Endothelial cell of umbilical vein (primary cell): ENCODE results near the gene RALGPS1. TPM values are rescaled to one million over a fixed set of nuclear protein-coding genes. Genes with fewer than 3 reads are reported as not detected.

Experiments used
- BruUV-seq: library from RNA; stranded (reverse); fragments of 400-500 nt; replicated peaks from 2 replicates; lab custom pipeline; 2021; lab: Mats Ljungman, UMichigan
- CTCF ChIA-PET: fragments of 300-600, 350-600 bp; sonication (Branson Sonifier 250); formaldehyde crosslinking; loops from one replicate; lab custom pipeline; 2021; ENCODE audit warnings: antibody characterized with exemption, inconsistent platforms; lab: Charles Lee
- POLR2A ChIA-PET: fragments of 300-600, 350-600 bp; sonication (Branson Sonifier 250); formaldehyde crosslinking; loops from one replicate; lab custom pipeline; 2021; ENCODE audit warnings: antibody characterized with exemption, inconsistent platforms; lab: Charles Lee
- DNase-seq: peaks from one replicate; pipeline ENCODE4 v3.0.0-alpha.2; 2011; ENCODE audit warnings: low read depth, low spot score
- FAIRE-seq: peaks from 2 replicates; lab custom pipeline; 2011; peaks lifted over from hg19 to GRCh38; lab: Jason Lieb, UNC
- H2AFZ ChIP-seq: 2 replicates; pipeline ENCODE4 v1.6.0; 2012; ENCODE audit warnings: low read depth, low read length, control low read depth, inconsistent platforms
- H3K27ac ChIP-seq: 2 replicates; pipeline ENCODE4 v1.5.1; 2011; ENCODE audit warnings: low read depth, mild to moderate bottlenecking, control low read depth, low read length, moderate library complexity; ENCODE audit not compliant: insufficient read depth
- H3K27me3 ChIP-seq, 2 experiments: 2 replicates each; pipeline versions ENCODE4 v1.6.0 to v1.6.1; 2011; ENCODE audit warnings: low read length in 2 of 2, mixed read lengths in 1 of 2; ENCODE audit not compliant: control insufficient read depth in 2 of 2, insufficient read depth in 2 of 2
- H3K36me3 ChIP-seq, 2 experiments: 2 replicates in 1 of 2; 3 replicates in 1 of 2; pipeline ENCODE4 v1.5.1; 2011; ENCODE audit warnings: low read length in 2 of 2, mild to moderate bottlenecking in 1 of 2, moderate library complexity in 1 of 2; ENCODE audit not compliant: control insufficient read depth in 2 of 2, insufficient read depth in 2 of 2; ENCODE audit errors: extremely low read depth in 1 of 2
- H3K4me1 ChIP-seq: 3 replicates; pipeline ENCODE4 v1.5.1; 2011; ENCODE audit warnings: mild to moderate bottlenecking, low read length; ENCODE audit not compliant: control insufficient read depth, insufficient read depth; ENCODE audit errors: extremely low read depth
- H3K4me2 ChIP-seq: 2 replicates; pipeline ENCODE4 v1.6.1; 2011; ENCODE audit warnings: low read length, control low read depth, mixed read lengths; ENCODE audit not compliant: insufficient read depth
- H3K4me3 ChIP-seq, 3 experiments: fragments of 200-600 bp in 1 of 3; sonication (generic), shearing (Covaris generic) in 1 of 3; replicated peaks in 1 of 3; 2 replicates each; pipeline ENCODE4 v1.5.1; 2011 to 2016; ENCODE audit warnings: control low read depth in 3 of 3, low read length in 3 of 3, mild to moderate bottlenecking in 2 of 3, inconsistent platforms in 1 of 3, low read depth in 1 of 3, moderate library complexity in 1 of 3; ENCODE audit not compliant: insufficient read depth in 1 of 3
- H3K79me2 ChIP-seq: 2 replicates; pipeline ENCODE4 v1.6.0; 2012; ENCODE audit warnings: low read length, inconsistent platforms; ENCODE audit not compliant: control insufficient read depth, insufficient read depth
- H3K9ac ChIP-seq: replicated peaks from 2 replicates; pipeline ENCODE3; 2011; ENCODE audit warnings: low read length, control low read depth; ENCODE audit not compliant: insufficient read depth; ENCODE audit errors: extremely low read depth
- H3K9me1 ChIP-seq: replicated peaks from 3 replicates; pipeline ENCODE4 v1.6.0; 2011; ENCODE audit warnings: mild to moderate bottlenecking, low read length; ENCODE audit not compliant: control insufficient read depth, insufficient read depth; ENCODE audit errors: extremely low read depth
- H3K9me3 ChIP-seq: replicated peaks from 2 replicates; pipeline ENCODE4 v1.5.1; 2012; ENCODE audit warnings: low read length, inconsistent platforms; ENCODE audit not compliant: control insufficient read depth, insufficient read depth
- H4K20me1 ChIP-seq: replicated peaks from 2 replicates; pipeline ENCODE3; 2011; ENCODE audit warnings: mild to moderate bottlenecking, low read length; ENCODE audit not compliant: control insufficient read depth, insufficient read depth; ENCODE audit errors: extremely low read depth
- CTCF ChIP-seq, 2 donors: IDR thresholded peaks; 1 replicate in 1 of 2; 2 replicates in 1 of 2; pipeline ENCODE4 v1.5.1; 2011; ENCODE audit warnings: low read length in 2 of 2, mild to moderate bottlenecking in 2 of 2, moderate library complexity in 2 of 2, control low read depth in 1 of 2, inconsistent platforms in 1 of 2, low read depth in 1 of 2; ENCODE audit not compliant: insufficient read depth in 1 of 2; ENCODE audit errors: extremely low read depth in 1 of 2
- EZH2 ChIP-seq: IDR thresholded peaks from 2 replicates; pipeline ENCODE4 v1.6.1; 2012; ENCODE audit warnings: borderline replicate concordance, low read depth, mild to moderate bottlenecking, moderate library complexity, low read length, inconsistent platforms; ENCODE audit not compliant: severe bottlenecking
- FOS ChIP-seq: IDR thresholded peaks from 2 replicates; pipeline ENCODE4 v1.6.1; 2011; ENCODE audit warnings: mild to moderate bottlenecking, low read length, moderate library complexity, borderline replicate concordance; ENCODE audit not compliant: insufficient read depth
- GATA2 ChIP-seq: IDR thresholded peaks from 2 replicates; pipeline ENCODE4 v1.7.0; 2011; ENCODE audit warnings: low read depth, mild to moderate bottlenecking, moderate library complexity, mixed read lengths, low read length; ENCODE audit not compliant: insufficient read length, insufficient read depth
- JUN ChIP-seq: IDR thresholded peaks from 2 replicates; pipeline ENCODE4 v1.6.1; 2011; ENCODE audit warnings: borderline replicate concordance, low read depth; ENCODE audit not compliant: insufficient read length, insufficient read depth
- MAX ChIP-seq: IDR thresholded peaks from 2 replicates; pipeline ENCODE4 v1.6.1; 2011; ENCODE audit not compliant: insufficient read depth, insufficient read length
- MYC ChIP-seq: IDR thresholded peaks from one replicate; pipeline ENCODE4 v1.6.1; 2011; ENCODE audit warnings: mild to moderate bottlenecking, low read depth, low read length
- POLR2A ChIP-seq: IDR thresholded peaks from 2 replicates; pipeline ENCODE4 v1.6.1; 2012; ENCODE audit warnings: low read depth, mild to moderate bottlenecking, control low read depth, low read length
- POLR2AphosphoS5 ChIP-seq: IDR thresholded peaks from 2 replicates; pipeline ENCODE4 v1.6.1; 2012; ENCODE audit warnings: low read depth, mild to moderate bottlenecking, control low read depth, low read length, moderate library complexity; ENCODE audit not compliant: insufficient read depth
- dilution Hi-C: fragments of 300-500 bp; cut with MboI; formaldehyde crosslinking; loops from one replicate; pipeline ENCODE4 v1.15.0; 2019; ENCODE audit warnings: low sequenced_read_pairs; ENCODE audit not compliant: extremely low pct_ligation_motif_present
- intact Hi-C: fragments of 100-400 bp; cut with micrococcal nuclease; formaldehyde crosslinking; loops from one replicate; pipeline ENCODE4 v1.10.0; 2022
- polyA plus RNA-seq, 4 experiments: library from polyadenylated mRNA; depleted of rRNA in 3 of 4; stranded (reverse) in 3 of 4; unstranded in 1 of 4; fragments of >200 nt; gene quantifications; 2 replicates each; pipeline versions ENCODE4 v1.2.1 to v1.2.3, GENCODE V29; 2011 to 2012; ENCODE audit warnings: missing spikeins in 1 of 4
- total RNA-seq: library from RNA; stranded (reverse); gene quantifications from 2 replicates; pipeline ENCODE4 v1.2.3, GENCODE V29; 2021

Gene RALGPS1
- total and polyA plus RNA-seq, 2 donors (not counting 3 experiments of a cell fraction or from before 2014, with no cell fraction given) = 3.8 to 5.5 TPM

DNA sequence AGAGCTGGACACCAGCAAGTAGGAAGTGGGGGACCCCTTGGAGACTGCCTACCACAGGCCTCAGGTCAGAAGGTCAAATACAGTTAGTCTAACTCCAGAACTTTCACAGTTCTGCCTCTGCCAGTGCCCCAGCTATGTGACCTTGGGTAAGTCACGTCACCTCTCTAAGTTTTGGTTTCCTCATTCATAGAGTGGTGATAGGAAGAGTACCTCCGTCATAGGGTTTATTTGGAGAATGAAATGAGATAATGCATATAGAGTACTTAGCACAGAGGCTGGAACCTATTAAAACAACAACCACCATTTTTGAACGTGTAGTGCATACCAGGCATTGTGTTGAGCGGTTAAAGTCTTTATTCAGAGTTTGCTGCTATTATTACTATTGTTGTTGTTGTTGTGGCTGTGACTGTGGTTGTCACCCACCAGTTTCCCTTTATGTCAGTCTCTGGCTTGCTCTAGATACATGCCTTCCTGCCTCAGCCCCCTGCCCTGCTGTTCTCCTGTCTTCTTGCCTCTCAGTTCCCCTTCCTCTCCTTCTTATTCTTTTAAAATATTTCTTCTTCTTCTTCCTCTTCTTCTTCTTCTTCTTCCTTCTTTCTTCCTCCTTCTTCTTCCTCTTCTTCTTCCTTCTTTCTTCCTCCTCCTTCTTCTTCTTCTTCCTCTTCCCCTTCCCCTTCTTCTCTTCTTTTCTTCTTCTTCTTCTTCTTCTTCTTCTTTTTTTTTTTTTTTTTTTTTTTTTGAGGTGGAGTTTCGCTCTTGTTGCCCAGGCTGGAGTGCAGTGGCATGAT, 67.8 kb downstream of the RALGPS1 start:
- Histone ChIP-seq H2AFZ (no peak overlapping the region), H3K27me3 (no peaks in the 10 kb centered on the region), H3K9ac (no peak overlapping the region), H3K79me2 (no peaks in the 10 kb centered on the region), H3K4me1 (peaks cover 7% of the 10 kb centered on the region), H3K36me3 (no peaks in the 10 kb centered on the region), H3K27ac (no peak overlapping the region), H3K4me2 (no peak overlapping the region), H4K20me1 (no peaks in the 10 kb centered on the region), H3K9me1 (no peaks in the 10 kb centered on the region), H3K9me3 (no peaks in the 10 kb centered on the region), H3K4me3 (no peak overlapping the region)
- dilution Hi-C loops = no loop called here
- POLR2A ChIA-PET = no interaction called here
- CTCF ChIA-PET = no interaction called here
- intact Hi-C loops = no loop called here
- DNase-seq (no peak), FAIRE-seq (no peak)
- no peak for TF ChIP-seq FOS
- no peak for TF ChIP-seq JUN
- no peak for TF ChIP-seq MYC
- no peak for TF ChIP-seq EZH2
- no peak for TF ChIP-seq GATA2
- no peak for TF ChIP-seq POLR2AphosphoS5
- BruUV-seq = no TSS peak

GRCh38 chr9:126983767-126984166, 69.2 kb downstream of the RALGPS1 start:
- Histone ChIP-seq H3K27me3 (no peaks in the 10 kb centered on the region), H3K4me1 (peaks cover 7% of the 10 kb centered on the region), H3K9ac (no peak overlapping the region), H3K4me2 (no peak overlapping the region), H2AFZ (no peak overlapping the region), H4K20me1 (no peaks in the 10 kb centered on the region), H3K36me3 (no peaks in the 10 kb centered on the region), H3K79me2 (no peaks in the 10 kb centered on the region), H3K27ac (no peak overlapping the region), H3K4me3 (no peak overlapping the region), H3K9me3 (no peaks in the 10 kb centered on the region), H3K9me1 (no peaks in the 10 kb centered on the region)
- BruUV-seq = no TSS peak
- TF ChIP-seq EZH2 = no peak
- no peak for TF ChIP-seq GATA2
- no peak for TF ChIP-seq FOS
- TF ChIP-seq JUN = no peak
- no peak for TF ChIP-seq MAX
- no peak for TF ChIP-seq POLR2A
- TF ChIP-seq POLR2AphosphoS5 = no peak
- no peak for TF ChIP-seq CTCF (IDR thresholded peaks at IDR 0.05; ENCODE audit: extremely low read depth in 1 of 2, insufficient read depth in 1 of 2, low read depth in 1 of 2, low read length in 2 of 2)
- intact Hi-C loops (no loop called here), dilution Hi-C loops (no loop called here)
- POLR2A ChIA-PET = no interaction called here
- DNase-seq = no peak
- CTCF ChIA-PET = no interaction called here
- FAIRE-seq = no peak
